Fibroblast of skin of right biceps (primary cell): ENCODE data around the gene SLC6A1.
A peak's percentile ranks its signal among the peaks of the same experiment; 100 is the strongest.
"Not testable (repeated sequence)": the region's sequence is repeated elsewhere in the genome, so short reads cannot be mapped to it uniquely, and the experiment has no call there.

Source experiments
- DNase-seq: peaks from one replicate; pipeline ENCODE4 v3.0.0-alpha.2; 2013

Gene SLC6A1

GRCh38 chr3:11062704-11063103, 70.2 kb downstream of the SLC6A1 start:
- DNase-seq = no peak

GRCh38 chr3:11071096-11071755, 78.7 kb downstream of the SLC6A1 start:
- no peak for DNase-seq

GRCh38 chr3:11072631-11073030, 80.1 kb downstream of the SLC6A1 start:
- no peak for DNase-seq

GRCh38 chr3:11074011-11074410, 81.5 kb downstream of the SLC6A1 start:
- no peak for DNase-seq

GRCh38 chr3:11074451-11074850, 81.9 kb downstream of the SLC6A1 start:
- DNase-seq = no peak

GRCh38 chr3:11075122-11075521, 82.6 kb downstream of the SLC6A1 start:
- not testable (repeated sequence) for DNase-seq

- DNase-seq = no peak
Observed at GRCh38 chr3:11076711-11077110, 84.2 kb downstream of the SLC6A1 start.

GRCh38 chr3:11077466-11077865, 84.9 kb downstream of the SLC6A1 start:
- peak; percentile 64 for DNase-seq

GRCh38 chr3:11078826-11079515, 86.4 kb downstream of the SLC6A1 start:
- no peak for DNase-seq

GRCh38 chr3:11080492-11080891, 87.9 kb downstream of the SLC6A1 start:
- DNase-seq = no peak

- DNase-seq = no peak
Observed at GRCh38 chr3:11084098-11084497, 91.5 kb downstream of the SLC6A1 start.

GRCh38 chr3:11084677-11085076, 92.1 kb downstream of the SLC6A1 start:
- DNase-seq = no peak

GRCh38 chr3:11085093-11085840, 92.7 kb downstream of the SLC6A1 start:
- DNase-seq = peak; percentile 47

- DNase-seq = no peak
Observed at GRCh38 chr3:11086856-11087255, 94.3 kb downstream of the SLC6A1 start.

- no peak for DNase-seq
Observed at GRCh38 chr3:11088066-11088465, 95.5 kb downstream of the SLC6A1 start.

- no peak for DNase-seq
Observed at GRCh38 chr3:11088831-11089230, 96.3 kb downstream of the SLC6A1 start.
